Activated CD4-positive, alpha-beta T cell treated with anti-CD3 and anti-CD28 coated beads for 24 hours (primary cell): ENCODE measurements around the gene TBC1D8.
A peak's percentile ranks its signal among the peaks of the same experiment; 100 is the strongest.

Experiments used
- DNase-seq, 2 donors: peaks; one replicate each; pipeline ENCODE4 v3.0.0-alpha.2; 2020; ENCODE audit warnings: low read depth in 2 of 2

Gene TBC1D8

GRCh38 chr2:100999995-101000394 lies 151.2 kb downstream of the TBC1D8 start:
- no peak for DNase-seq

GRCh38 chr2:100998235-100998573 lies 153.0 kb downstream of the TBC1D8 start:
- no peak for DNase-seq

GRCh38 chr2:100997509-100998234 lies 153.5 kb downstream of the TBC1D8 start:
- no peak for DNase-seq

- no peak for DNase-seq
These were observed 155.7 kb downstream of the TBC1D8 start for GRCh38 chr2:100995309-100996075.

GRCh38 chr2:100993294-100993693 lies 157.9 kb downstream of the TBC1D8 start:
- no peak for DNase-seq

- no peak for DNase-seq
These were observed 158.9 kb downstream of the TBC1D8 start for GRCh38 chr2:100992262-100992661.

GRCh38 chr2:100991404-100991773 lies 159.8 kb downstream of the TBC1D8 start:
- DNase-seq = no peak

- DNase-seq = no peak
These were observed 160.4 kb downstream of the TBC1D8 start for GRCh38 chr2:100990650-100991403.

- no peak for DNase-seq
These were observed 161.0 kb downstream of the TBC1D8 start for GRCh38 chr2:100990166-100990565.

- no peak for DNase-seq
These were observed 161.5 kb downstream of the TBC1D8 start for GRCh38 chr2:100989666-100990065.

- no peak for DNase-seq
These were observed 162.4 kb downstream of the TBC1D8 start for GRCh38 chr2:100988630-100989417.

GRCh38 chr2:100987974-100988373 lies 163.2 kb downstream of the TBC1D8 start:
- no peak for DNase-seq

- DNase-seq = no peak
These were observed 163.6 kb downstream of the TBC1D8 start for GRCh38 chr2:100987536-100987935.

GRCh38 chr2:100986157-100986556 lies 165.0 kb downstream of the TBC1D8 start:
- DNase-seq = no peak

- peak; percentile 67 to 68 for DNase-seq
These were observed 166.3 kb downstream of the TBC1D8 start for GRCh38 chr2:100984892-100985307.

- DNase-seq = no peak
These were observed 167.4 kb downstream of the TBC1D8 start for GRCh38 chr2:100983684-100984310.

GRCh38 chr2:100983201-100983600 lies 168.0 kb downstream of the TBC1D8 start:
- DNase-seq = no peak

- DNase-seq = no peak
These were observed 168.7 kb downstream of the TBC1D8 start for GRCh38 chr2:100982431-100982861.

- DNase-seq = no peak
These were observed 170.2 kb downstream of the TBC1D8 start for GRCh38 chr2:100981011-100981410.

GRCh38 chr2:100980046-100980445 lies 171.1 kb downstream of the TBC1D8 start:
- no peak for DNase-seq

- DNase-seq = no peak
These were observed 172.5 kb downstream of the TBC1D8 start for GRCh38 chr2:100978582-100979191.
